T-helper 17 cell (primary cell): Measurements from ENCODE around the gene PRCD. TPM values are rescaled to one million over a fixed set of nuclear protein-coding genes. Genes with fewer than 3 reads are reported as not detected.
"Not testable (repeated sequence)": the region's sequence is repeated elsewhere in the genome, so short reads cannot be mapped to it uniquely, and the experiment has no call there.

Experiments used
- ATAC-seq: fragments of 150-1000 bp; cut with Tn5 transposase; 2 replicates; pipeline ENCODE4 v1.10.0; 2021; ENCODE audit warnings: mild to moderate bottlenecking, moderate library complexity
- DNase-seq, 3 donors: peaks; one replicate each; pipeline versions ENCODE4 v3.0.0 to v3.0.0-alpha.2; 2020 to 2021
- H3K9me3 ChIP-seq: one replicate; pipeline ENCODE4 v1.7.0; 2013; ENCODE audit warnings: low read length, mild to moderate bottlenecking; ENCODE audit not compliant: control insufficient read depth, poor library complexity, severe bottlenecking
- H3K27ac Mint-ChIP-seq: one replicate; pipeline ENCODE4 v1.8.0; 2022; ENCODE audit warnings: mild to moderate bottlenecking, moderate library complexity, mixed read lengths
- H3K27me3 Mint-ChIP-seq: one replicate; pipeline ENCODE4 v1.8.0; 2022; ENCODE audit warnings: mixed read lengths
- H3K36me3 Mint-ChIP-seq: one replicate; pipeline ENCODE4 v1.8.0; 2022; ENCODE audit warnings: low read depth, mixed read lengths
- H3K4me1 Mint-ChIP-seq: one replicate; pipeline ENCODE4 v1.8.0; 2022; ENCODE audit warnings: mild to moderate bottlenecking, mixed read lengths
- H3K4me3 Mint-ChIP-seq: one replicate; pipeline ENCODE4 v1.8.0; 2022; ENCODE audit warnings: mild to moderate bottlenecking, moderate library complexity, mixed read lengths
- total RNA-seq, 4 donors: library from RNA in 2 of 4; stranded (reverse) in 2 of 4; gene quantifications; one replicate each; pipeline ENCODE4 v1.2.3 and lab custom pipeline; 2022 to 2026

Gene PRCD
- total RNA-seq, 2 donors from 2014 or later: 1.1 TPM; not detected in 1

DNA sequence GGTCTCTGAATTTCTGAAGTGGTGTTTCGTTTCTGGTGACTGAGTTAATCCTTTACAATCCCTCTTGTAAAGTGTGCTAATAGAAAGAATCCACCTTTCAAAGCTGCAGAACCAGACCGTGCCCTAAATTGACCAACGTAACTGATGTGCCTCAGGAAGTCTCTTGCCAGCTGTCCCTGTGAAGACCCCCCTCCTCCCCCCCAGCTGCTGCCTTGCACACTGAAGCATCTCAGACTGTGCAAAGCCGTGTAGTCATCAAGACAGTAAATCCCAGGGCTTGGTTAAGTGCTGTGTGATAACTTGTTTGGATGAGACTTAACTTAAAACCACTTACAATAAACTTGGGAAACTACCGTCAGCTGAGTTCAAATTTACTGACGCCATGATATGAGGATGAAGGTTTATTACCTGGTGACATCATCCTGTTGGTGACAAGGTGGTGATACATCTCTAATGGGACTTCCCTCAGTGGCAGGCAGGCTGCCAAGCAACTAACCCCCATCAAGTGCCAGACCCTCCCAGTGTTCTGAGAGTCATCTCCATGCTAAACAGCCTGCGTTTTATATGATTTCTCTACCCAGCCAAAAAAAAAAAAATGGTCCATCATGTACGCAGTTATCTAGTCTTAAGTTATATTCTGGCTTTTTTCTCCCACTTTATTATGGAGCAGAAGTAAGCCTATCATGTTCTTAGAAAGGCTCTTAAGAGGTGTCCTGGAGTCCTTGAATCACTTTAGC is 25.3 kb downstream of the PRCD start:
- not testable (repeated sequence) for H3K9me3 ChIP-seq, H3K4me3 Mint-ChIP-seq
- peak overlapping the region; percentile 78 for H3K27ac Mint-ChIP-seq

DNA sequence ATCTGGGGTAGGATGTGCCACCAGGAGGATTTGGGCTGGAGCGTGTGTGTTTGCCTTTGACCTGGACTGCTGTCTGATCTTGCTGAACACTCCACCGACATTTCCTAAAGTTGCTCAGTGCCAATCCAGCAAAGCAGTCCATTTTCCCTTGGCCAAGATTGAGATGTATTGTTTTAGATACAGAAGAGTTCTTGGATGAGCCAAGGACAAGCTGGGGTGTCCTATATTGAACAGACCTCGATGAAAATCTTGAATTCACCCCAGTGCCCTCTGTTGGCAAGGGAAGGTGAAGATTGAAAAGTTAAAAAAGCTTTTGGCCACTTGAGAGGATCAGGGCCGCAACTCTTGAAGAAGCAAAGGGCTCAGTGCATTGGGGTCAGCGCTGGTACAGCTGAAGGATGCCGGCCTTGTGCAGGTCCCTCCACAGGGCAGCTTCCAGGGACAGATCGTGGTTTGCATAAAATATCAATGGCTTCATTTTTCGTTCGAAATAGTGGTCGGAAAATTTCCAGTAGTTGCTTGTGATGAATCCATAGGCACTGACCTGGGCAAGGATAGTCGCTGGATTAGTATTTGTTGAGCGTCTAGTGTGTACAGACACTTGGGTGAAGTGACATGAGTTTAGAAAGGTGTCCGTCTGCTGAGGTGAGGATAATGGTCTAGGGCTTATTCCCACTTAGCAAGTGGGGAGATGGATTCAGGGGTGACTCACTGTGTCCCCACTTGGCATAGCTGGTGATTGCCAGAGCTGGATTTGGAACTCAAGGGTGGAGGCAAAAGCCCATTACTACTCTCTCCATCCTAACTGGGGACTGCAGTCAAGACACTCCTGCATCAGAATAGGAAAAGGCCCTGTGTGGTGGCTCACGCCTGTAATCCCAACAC is 26.1 kb downstream of the PRCD start:
- Mint-ChIP-seq H3K4me3 (no peak overlapping the region), H3K36me3 (peaks cover 10% of the 10 kb centered on the region), H3K4me1 (peaks cover 42% of the 10 kb centered on the region), H3K27ac (peak overlapping the region; percentile 78), H3K27me3 (no peaks in the 10 kb centered on the region)
- DNase-seq (no peak), ATAC-seq (no peak)
- H3K9me3 ChIP-seq: no peaks in the 10 kb centered on the region

More for the DNA sequence above, 25.3 kb downstream of the PRCD start:
- not testable (repeated sequence) for H3K27me3 Mint-ChIP-seq, DNase-seq
- peak; percentile 52 for ATAC-seq
- Mint-ChIP-seq H3K36me3 (peaks cover 10% of the 10 kb centered on the region), H3K4me1 (peaks cover 47% of the 10 kb centered on the region)

DNA sequence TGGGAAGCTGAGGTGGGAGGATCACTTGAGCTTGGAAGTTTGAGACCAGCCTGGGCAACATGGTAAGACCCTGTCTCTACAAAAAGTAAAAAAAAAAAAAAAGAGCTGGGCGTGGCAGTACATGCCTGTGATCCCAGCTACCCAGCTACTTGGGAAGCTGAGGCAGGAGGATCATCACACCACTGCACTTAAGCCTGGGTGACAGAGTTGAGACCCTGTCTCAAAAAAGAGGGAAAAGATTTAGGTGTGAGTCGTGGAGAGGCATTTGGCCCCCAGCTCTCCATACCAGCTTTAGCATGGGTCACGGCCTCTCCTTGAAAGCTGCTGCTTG is 26.7 kb downstream of the PRCD start:
- H3K4me3 Mint-ChIP-seq: no peak overlapping the region
- H3K4me1 Mint-ChIP-seq: peaks cover 36% of the 10 kb centered on the region
- peak overlapping the region; percentile 78 for H3K27ac Mint-ChIP-seq
- H3K9me3 ChIP-seq: no peaks in the 10 kb centered on the region
- peaks cover 10% of the 10 kb centered on the region for H3K36me3 Mint-ChIP-seq
- ATAC-seq (no peak), DNase-seq (no peak)
- H3K27me3 Mint-ChIP-seq: no peaks in the 10 kb centered on the region

DNA sequence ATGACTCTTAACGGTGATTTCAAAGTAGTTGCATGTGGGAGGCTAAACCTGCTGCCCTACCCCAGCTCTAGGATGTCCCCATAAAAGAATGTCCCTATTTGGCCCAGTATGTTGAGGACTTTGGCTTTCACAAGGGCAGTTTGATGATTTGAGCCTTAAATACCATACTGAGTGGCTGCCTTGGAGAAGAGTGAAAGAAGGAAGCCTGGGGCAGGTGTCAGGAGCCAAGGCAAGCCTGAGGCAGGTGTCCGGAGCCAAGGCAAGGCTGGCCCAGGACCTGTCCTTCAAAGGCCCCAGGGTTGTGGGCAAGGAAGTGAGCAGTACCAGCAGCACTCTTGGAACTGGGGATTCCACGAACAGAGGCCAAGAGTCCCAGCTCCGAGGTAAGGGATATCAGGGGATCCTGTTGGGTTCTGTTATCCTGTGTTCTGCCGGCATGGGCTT is 27.2 kb downstream of the PRCD start:
- Mint-ChIP-seq H3K36me3 (peaks cover 8% of the 10 kb centered on the region), H3K27me3 (no peaks in the 10 kb centered on the region), H3K27ac (peak overlapping the region; percentile 78), H3K4me3 (no peak overlapping the region), H3K4me1 (peaks cover 32% of the 10 kb centered on the region)
- no peak for DNase-seq
- H3K9me3 ChIP-seq: no peaks in the 10 kb centered on the region
- no peak for ATAC-seq

DNA sequence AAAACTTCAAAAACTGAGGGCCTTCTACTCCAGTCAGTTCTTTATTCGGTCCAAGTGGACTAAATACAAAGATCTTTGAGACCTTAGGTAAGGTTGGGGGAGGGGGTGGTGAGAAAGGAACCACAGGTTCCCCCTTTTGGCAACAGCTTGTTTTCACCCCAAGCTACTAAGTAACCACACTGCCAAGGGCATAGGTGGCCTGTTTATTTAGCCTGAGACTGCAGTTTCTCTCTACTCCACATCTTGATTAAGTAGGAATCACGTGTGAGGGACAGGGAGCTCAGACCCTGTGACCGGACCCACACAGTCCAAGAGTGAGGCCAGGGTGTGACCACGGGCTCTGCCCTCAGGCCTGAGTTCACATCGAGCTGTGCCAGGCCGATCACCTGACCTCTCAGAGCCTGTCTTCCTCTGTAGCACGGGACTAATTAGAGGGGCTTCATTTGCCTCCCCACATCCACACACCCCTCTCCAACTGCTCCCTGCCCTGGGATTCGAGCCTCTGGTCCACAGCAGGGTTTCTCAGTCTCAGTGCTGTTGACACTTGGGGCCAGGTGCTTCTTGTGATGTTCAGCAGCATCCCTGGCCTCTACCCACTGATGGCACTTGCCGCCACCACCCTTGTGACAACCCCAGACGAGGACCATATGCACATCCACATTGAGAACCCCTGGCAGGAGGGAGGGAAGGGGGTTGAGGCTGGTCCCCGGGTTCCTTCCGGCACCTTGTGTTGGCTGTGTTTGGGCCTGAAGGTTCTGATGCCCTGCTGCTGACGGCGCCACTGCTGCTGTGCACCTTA is 28.0 kb downstream of the PRCD start:
- no peaks in the 10 kb centered on the region for H3K9me3 ChIP-seq
- ATAC-seq: peak; percentile 49
- Mint-ChIP-seq H3K4me1 (peaks cover 28% of the 10 kb centered on the region), H3K27ac (peak overlapping the region; percentile 78), H3K36me3 (peaks cover 7% of the 10 kb centered on the region), H3K27me3 (no peaks in the 10 kb centered on the region), H3K4me3 (peak overlapping the region; percentile 19)
- DNase-seq: no peak

DNA sequence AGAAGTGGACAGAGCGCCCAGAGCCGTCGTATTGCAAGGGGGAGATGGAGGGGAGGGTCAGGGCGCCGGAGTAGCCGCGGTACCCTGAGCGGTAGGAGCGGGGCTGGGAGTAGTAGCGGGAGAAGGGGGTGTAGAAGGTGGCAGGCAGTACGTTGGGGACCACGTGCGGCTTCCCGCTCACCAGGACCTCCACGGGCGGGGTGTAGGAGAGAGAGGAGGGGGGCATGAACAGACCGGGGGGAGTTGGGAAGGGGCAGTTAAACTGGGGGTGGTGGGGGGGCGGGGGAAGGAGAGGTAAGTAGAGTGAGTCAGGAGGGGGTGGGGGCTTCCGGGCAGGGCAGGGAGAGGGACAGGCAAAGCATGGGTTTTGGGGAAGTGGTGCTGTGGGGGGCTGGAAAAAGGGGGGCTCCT is 29.0 kb downstream of the PRCD start:
- no peak for ATAC-seq
- Mint-ChIP-seq H3K4me3 (peak overlapping the region; percentile 19), H3K36me3 (peaks cover 5% of the 10 kb centered on the region), H3K27me3 (no peaks in the 10 kb centered on the region), H3K27ac (peak overlapping the region; percentile 78), H3K4me1 (peaks cover 26% of the 10 kb centered on the region)
- no peaks in the 10 kb centered on the region for H3K9me3 ChIP-seq
- DNase-seq: no peak

DNA sequence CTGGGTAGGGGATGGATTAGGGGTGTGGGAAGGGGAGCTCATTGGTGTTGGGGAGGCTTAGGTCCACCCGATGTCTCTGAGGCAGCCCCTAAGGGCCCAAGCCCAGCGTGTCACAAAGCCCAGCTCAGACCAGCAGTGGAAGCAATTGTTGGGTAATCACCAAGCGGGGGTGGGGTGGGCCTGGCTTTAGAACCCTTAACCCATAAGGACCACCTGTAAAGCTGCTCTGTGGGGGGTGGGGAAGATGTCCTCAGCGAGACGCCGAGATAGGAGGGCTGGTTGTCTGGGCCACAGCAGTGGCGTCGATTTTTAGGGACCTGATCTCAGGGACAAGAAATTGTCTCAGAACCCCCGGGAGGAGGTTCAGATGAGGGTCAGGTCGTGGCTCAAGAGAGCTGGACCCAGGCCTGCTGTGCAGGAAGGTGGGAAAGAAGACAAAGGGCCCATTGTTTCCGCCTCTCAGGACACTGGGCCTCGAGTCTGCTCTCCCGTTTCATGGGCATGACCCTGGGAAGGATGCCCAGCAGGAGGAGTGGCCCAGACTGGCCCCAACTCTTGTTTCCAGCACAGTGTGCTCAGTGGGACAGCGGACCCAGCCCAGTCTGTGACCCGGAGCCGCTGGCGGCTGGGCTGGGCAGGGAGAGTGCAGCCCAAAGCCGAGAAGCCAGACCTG is 29.9 kb downstream of the PRCD start:
- H3K4me3 Mint-ChIP-seq: no peak overlapping the region
- no peak for DNase-seq
- ATAC-seq: no peak
- no peaks in the 10 kb centered on the region for H3K27me3 Mint-ChIP-seq
- peak overlapping the region; percentile 8 for H3K27ac Mint-ChIP-seq
- H3K4me1 Mint-ChIP-seq: peaks cover 28% of the 10 kb centered on the region
- no peaks in the 10 kb centered on the region for H3K9me3 ChIP-seq
- H3K36me3 Mint-ChIP-seq: peaks cover 5% of the 10 kb centered on the region

DNA sequence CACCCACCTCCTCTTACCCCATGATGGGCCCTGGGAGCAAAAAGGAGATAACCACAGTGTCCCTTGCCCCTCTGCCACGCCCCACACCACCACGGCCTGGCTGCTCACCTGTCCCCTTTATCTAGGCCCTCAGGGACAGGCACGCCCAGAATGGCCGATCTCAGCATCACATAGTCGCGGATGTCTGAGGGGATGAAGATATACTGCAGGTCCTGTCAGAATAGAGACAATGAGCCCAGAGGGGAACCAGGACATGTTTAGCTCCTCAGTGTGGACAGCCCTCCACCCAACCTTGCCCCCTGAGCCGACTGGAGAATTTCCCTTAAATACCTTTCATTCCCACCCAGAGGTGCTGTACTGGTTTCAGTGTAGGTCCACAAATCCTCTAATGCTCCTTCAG is 30.6 kb downstream of the PRCD start:
- no peak overlapping the region for H3K27ac Mint-ChIP-seq
- no peaks in the 10 kb centered on the region for H3K27me3 Mint-ChIP-seq
- H3K9me3 ChIP-seq: no peaks in the 10 kb centered on the region
- H3K36me3 Mint-ChIP-seq: peaks cover 2% of the 10 kb centered on the region
- DNase-seq (no peak), ATAC-seq (no peak)
- H3K4me1 Mint-ChIP-seq: peaks cover 28% of the 10 kb centered on the region
- no peak overlapping the region for H3K4me3 Mint-ChIP-seq

DNA sequence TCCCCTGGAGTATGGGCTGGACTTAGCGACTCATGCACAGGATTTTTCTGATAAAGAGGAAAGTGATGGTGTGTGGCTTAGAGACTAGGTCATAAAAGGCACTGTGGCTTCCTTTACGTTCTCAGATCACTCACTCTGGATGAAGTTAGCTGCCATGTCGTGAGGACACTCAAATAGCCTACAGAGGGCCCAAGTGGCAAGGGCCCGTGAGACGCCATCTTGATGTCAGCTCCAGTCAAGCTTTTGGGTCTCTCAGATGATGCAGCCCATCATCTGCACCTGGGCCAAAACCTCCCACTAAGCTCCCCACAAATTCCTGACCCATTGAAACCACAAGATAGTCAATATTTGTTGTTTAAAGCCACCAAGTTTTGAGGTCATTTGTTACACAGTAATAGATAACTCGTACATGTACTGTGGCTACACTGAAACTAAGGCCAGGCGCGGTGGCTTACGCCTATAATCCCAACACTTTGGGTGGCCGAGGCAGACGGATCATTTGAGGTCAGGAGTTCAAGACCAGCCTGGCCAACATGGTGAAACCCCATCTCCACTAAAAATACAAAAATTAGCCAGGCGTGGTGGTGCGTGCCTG is 31.1 kb downstream of the PRCD start:
- no peak overlapping the region for H3K27ac Mint-ChIP-seq
- no peaks in the 10 kb centered on the region for H3K36me3 Mint-ChIP-seq
- no peaks in the 10 kb centered on the region for H3K9me3 ChIP-seq
- no peaks in the 10 kb centered on the region for H3K27me3 Mint-ChIP-seq
- H3K4me1 Mint-ChIP-seq: peaks cover 23% of the 10 kb centered on the region
- DNase-seq: no peak
- ATAC-seq: no peak
- no peak overlapping the region for H3K4me3 Mint-ChIP-seq

DNA sequence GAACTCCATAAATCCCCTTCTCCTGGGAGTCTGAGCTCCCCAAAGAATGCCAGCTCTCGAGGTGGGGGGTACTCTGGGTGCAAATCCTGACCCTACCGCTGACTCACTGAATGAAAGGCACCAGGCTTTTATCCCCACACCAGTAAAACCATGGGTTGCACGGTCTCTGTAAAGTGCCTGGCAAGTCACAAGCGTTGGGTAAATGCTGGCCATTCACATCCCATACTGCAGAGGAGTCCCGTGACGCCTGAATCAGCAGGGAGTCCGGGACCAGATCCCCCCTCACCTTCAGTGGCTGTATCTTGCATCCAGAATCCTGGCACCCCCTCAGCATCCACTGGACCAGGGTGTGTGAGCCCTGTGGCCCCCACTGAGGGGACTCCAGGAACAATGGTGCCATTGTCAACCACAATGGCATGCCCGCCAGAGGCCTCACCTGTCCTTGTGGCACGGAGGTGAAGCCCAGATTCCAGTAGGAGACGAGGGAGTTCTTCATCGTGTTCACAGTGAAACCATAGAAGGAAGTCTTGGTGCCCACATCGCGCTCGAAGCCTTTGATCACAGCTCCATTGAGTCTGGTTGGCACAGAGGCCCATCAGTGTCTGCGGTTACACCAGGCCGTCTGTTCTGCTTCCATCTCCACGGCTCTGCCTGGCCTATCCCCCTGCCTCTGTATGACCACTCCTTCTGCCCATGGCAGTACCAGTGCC is 32.5 kb downstream of the PRCD start:
- H3K4me3 Mint-ChIP-seq: no peak overlapping the region
- peaks cover 17% of the 10 kb centered on the region for H3K4me1 Mint-ChIP-seq
- no peaks in the 10 kb centered on the region for H3K27me3 Mint-ChIP-seq
- H3K36me3 Mint-ChIP-seq: no peaks in the 10 kb centered on the region
- H3K27ac Mint-ChIP-seq: no peak overlapping the region
- no peak for DNase-seq
- no peaks in the 10 kb centered on the region for H3K9me3 ChIP-seq
- no peak for ATAC-seq

DNA sequence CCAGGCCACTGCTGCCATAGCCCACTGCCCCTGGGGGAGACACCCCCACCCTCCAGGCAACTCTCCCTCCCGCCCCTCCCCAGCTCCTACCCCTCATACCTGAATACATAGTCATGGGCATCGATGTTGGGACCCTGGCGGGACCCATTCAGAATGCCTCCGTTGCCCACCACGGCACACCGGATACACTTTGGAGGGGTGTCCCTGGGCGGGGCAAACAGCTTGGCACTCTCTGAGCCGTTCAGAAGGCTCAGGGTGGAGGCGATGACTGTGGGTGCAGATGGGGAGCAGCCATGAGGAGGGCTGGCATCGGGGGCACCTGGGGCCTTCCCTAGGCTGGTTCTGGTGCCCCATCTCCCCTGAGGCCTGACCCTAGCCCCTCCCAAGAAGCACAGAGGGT is 33.3 kb downstream of the PRCD start:
- H3K27ac Mint-ChIP-seq: peak overlapping the region; percentile 37
- ATAC-seq: no peak
- H3K4me1 Mint-ChIP-seq: peaks cover 11% of the 10 kb centered on the region
- H3K4me3 Mint-ChIP-seq: no peak overlapping the region
- no peaks in the 10 kb centered on the region for H3K36me3 Mint-ChIP-seq
- no peaks in the 10 kb centered on the region for H3K9me3 ChIP-seq
- no peak for DNase-seq
- H3K27me3 Mint-ChIP-seq: no peaks in the 10 kb centered on the region

DNA sequence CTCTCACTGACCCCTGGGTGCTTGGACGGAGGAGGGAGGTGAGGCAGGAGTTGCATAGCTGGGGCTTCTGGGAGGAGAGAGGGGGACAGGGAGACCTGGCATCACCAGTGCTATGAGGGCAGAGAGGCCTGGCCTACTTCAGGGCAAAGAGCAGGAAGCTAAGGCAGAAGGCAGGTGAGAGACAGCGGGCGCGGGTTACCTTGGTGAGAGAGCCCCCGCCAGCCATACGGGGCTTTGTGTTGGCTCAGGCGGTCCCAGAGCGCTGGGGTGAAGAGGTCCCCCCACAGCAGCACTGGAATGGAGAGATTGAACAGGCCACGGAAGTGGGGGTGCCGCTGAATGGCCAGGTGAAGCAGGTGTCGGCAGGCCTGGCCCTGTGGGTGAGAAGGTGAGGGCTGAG is 34.3 kb downstream of the PRCD start:
- H3K27ac Mint-ChIP-seq: no peak overlapping the region
- no peaks in the 10 kb centered on the region for H3K36me3 Mint-ChIP-seq
- H3K27me3 Mint-ChIP-seq: no peaks in the 10 kb centered on the region
- H3K9me3 ChIP-seq: no peaks in the 10 kb centered on the region
- H3K4me1 Mint-ChIP-seq: peaks cover 7% of the 10 kb centered on the region
- DNase-seq (no peak), ATAC-seq (no peak)
- H3K4me3 Mint-ChIP-seq: no peak overlapping the region
